Adrenal gland (tissue), 12 donors: ENCODE data around the gene MDFIC2. TPM values are rescaled to one million over a fixed set of nuclear protein-coding genes. Genes with fewer than 3 reads are reported as not detected.

Experiments used
- DNase-seq, 7 donors: peaks; one replicate each; pipeline ENCODE4 v3.0.0-alpha.2; 2019 to 2020
- H3K27ac ChIP-seq, 5 donors: fragments of 200-600 bp; sonication (generic) in 4 of 5; 1 replicate in 3 of 5; 2 replicates in 2 of 5; pipeline versions ENCODE4 v1.5.1 to v1.8.0; 2016 to 2020; ENCODE audit warnings: mild to moderate bottlenecking in 1 of 5
- H3K27me3 ChIP-seq: fragments of 200-600 bp; 2 replicates; pipeline ENCODE4 v1.8.0; 2021
- H3K36me3 ChIP-seq, 2 donors: fragments of 200-600 bp; replicated peaks in 1 of 2; 1 replicate in 1 of 2; 2 replicates in 1 of 2; pipeline versions ENCODE4 v1.5.1 to v1.8.0; 2018 to 2022
- H3K4me1 ChIP-seq, 2 donors: fragments of 200-600 bp; replicated peaks in 1 of 2; 1 replicate in 1 of 2; 2 replicates in 1 of 2; pipeline versions ENCODE4 v1.5.1 to v1.8.0; 2018 to 2021
- H3K4me3 ChIP-seq, 4 donors: fragments of 200-600 bp; sonication (generic) in 3 of 4; one replicate each; pipeline ENCODE4 v1.5.1; 2016 to 2018
- H3K9me3 ChIP-seq, 3 donors: fragments of 200-600 bp; sonication (generic) in 1 of 3; replicated peaks in 1 of 3; 1 replicate in 2 of 3; 2 replicates in 1 of 3; pipeline versions ENCODE4 v1.5.1 to v1.8.0; 2016 to 2021
- POLR2A ChIP-seq, 2 donors: fragments of 450-650 bp; IDR thresholded peaks; one replicate each; pipeline ENCODE4 v1.6.1; 2017; ENCODE audit warnings: antibody characterized with exemption in 2 of 2, mild to moderate bottlenecking in 2 of 2, moderate library complexity in 1 of 2
- WGBS, 4 donors: extraction: QIAGEN DNeasy Blood & Tissue Kit in 2 of 4; methylation state at CpG; one replicate each; pipeline versions ENCODE4 v1.1.5 to v1.1.7; 2013 to 2017; 5-methylcytosine and 5-hydroxymethylcytosine counted together
- intact Hi-C, 2 donors: fragments of 100-400 bp; cut with DNase I; formaldehyde crosslinking; loops; one replicate each; pipeline versions ENCODE4 v1.14.1 to v1.15.0; 2022 to 2023
- polyA plus RNA-seq, 3 donors: library from polyadenylated mRNA; stranded (reverse); fragments of 200-250 nt in 2 of 3; fragments of 350-450 nt in 1 of 3; fragmentation: Illumina TruSeq in 1 of 3; extraction: RNeasy Lipid Tissue Mini Kit (QIAGEN cat#74804) in 1 of 3; gene quantifications; one replicate each; pipeline ENCODE4 v1.2.3, GENCODE V29; 2013 to 2014
- total RNA-seq, 9 donors: library from RNA; depleted of rRNA in 4 of 9; stranded (reverse); fragments of >200 nt in 4 of 9; fragments of 120-200 nt in 1 of 9; fragmentation: NEBNext Ultra II Directional in 1 of 9; extraction: Animal tissue kit (Norgen Biotek cat#: 25700) in 1 of 9; gene quantifications; one replicate each; pipeline versions ENCODE4 v1.1.0 to v1.2.4, GENCODE V29; 2013 to 2023
- TF ChIP-seq, protein P1 (sequence below), 6 experiments: fragments of 450-650 bp in 4 of 6; fragments of 200-600 bp in 2 of 6; sonication (generic) in 1 of 6; IDR thresholded peaks; 1 replicate in 5 of 6; 2 replicates in 1 of 6; pipeline versions ENCODE4 v1.5.1 to v1.8.0; 2016 to 2021; ENCODE audit warnings: antibody characterized with exemption in 6 of 6, mild to moderate bottlenecking in 2 of 6, moderate library complexity in 1 of 6
- donor health status: healthy with polysubstance abuse.
- donor health status: Bipolar disorder and iron deficiency.
- donor health status: DM: yes; HTN: yes; CAD: no.
- donor health status: DM: no; HTN: no; CAD: no.
- donor health status: DM: no; HTN: no; CAD: no.
- donor health status: DM: yes; HTN: yes; CAD: no.

MDFIC2 gene
- total and polyA plus RNA-seq, 12 donors = not detected

DNA sequence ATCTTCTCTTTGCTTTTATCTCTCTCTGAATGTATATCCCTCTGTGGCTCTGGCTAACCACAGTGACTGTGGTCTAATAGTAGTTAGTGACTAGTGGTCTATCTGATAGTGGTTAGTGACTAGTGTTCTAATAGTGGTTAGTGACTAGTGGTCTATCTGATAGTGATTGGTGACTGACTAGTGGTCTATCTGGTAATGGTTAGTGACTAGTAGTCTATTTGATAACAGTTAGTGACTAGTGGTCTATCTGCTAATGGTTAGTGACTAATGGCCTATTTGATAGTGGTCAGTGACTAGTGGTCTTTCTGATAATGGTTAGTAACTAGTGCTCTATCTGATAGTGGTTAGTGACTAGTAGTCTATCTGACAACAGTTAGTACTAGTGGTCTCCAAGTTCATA lies 110.5 kb downstream of the MDFIC2 start:
- Histone ChIP-seq H3K36me3 (no peaks in the 10 kb centered on the region), H3K27ac (no peak overlapping the region), H3K27me3 (no peaks in the 10 kb centered on the region), H3K4me1 (no peaks in the 10 kb centered on the region), H3K4me3 (no peak overlapping the region), H3K9me3 (no peaks in the 10 kb centered on the region)
- DNase-seq = no peak
- no peak for TF ChIP-seq POLR2A (IDR thresholded peaks at IDR 0.05)
- intact Hi-C loops = no loop called here

DNA sequence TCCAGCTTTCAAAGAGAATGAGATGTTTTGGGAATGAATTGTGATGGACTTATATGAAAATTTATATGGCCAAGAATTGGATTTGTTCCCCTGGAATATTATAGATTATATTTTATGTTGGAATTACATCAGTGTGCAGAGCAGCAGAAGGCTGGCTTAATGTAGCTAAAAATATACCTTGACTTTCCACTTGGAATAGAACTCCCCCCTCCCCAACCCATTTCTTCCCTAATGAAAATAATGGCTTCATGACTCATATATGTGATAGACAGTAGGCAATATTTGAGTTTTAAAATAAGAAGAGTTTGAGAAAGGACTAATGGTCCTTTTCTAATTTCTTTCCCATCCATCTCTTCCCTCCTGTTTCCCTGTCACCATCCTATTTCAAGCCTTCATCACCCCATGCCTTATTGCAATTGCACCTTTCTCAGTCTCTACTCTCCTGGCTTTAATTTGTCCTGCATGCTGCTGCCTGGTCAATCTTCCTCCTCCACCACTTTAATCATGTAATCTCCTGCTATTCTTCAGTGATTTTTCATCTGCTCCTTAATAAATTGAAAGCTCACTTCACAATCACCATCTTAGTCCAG lies 122.5 kb downstream of the MDFIC2 start:
- no peaks in the 10 kb centered on the region for H3K9me3 ChIP-seq
- no peaks in the 10 kb centered on the region for H3K27me3 ChIP-seq
- H3K36me3 ChIP-seq = no peaks in the 10 kb centered on the region
- H3K4me1 ChIP-seq = no peaks in the 10 kb centered on the region
- no peak for DNase-seq
- H3K4me3 ChIP-seq = no peak overlapping the region
- intact Hi-C loops = no loop called here
- no peak for TF ChIP-seq POLR2A (IDR thresholded peaks at IDR 0.05)
- TF ChIP-seq, protein P1, sequence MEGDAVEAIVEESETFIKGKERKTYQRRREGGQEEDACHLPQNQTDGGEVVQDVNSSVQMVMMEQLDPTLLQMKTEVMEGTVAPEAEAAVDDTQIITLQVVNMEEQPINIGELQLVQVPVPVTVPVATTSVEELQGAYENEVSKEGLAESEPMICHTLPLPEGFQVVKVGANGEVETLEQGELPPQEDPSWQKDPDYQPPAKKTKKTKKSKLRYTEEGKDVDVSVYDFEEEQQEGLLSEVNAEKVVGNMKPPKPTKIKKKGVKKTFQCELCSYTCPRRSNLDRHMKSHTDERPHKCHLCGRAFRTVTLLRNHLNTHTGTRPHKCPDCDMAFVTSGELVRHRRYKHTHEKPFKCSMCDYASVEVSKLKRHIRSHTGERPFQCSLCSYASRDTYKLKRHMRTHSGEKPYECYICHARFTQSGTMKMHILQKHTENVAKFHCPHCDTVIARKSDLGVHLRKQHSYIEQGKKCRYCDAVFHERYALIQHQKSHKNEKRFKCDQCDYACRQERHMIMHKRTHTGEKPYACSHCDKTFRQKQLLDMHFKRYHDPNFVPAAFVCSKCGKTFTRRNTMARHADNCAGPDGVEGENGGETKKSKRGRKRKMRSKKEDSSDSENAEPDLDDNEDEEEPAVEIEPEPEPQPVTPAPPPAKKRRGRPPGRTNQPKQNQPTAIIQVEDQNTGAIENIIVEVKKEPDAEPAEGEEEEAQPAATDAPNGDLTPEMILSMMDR (IDR thresholded peaks at IDR 0.05) = no peak
- no peak overlapping the region for H3K27ac ChIP-seq

GRCh38 chr3:70186221-70186620 lies 126.2 kb downstream of the MDFIC2 start:
- H3K27ac ChIP-seq = no peak overlapping the region
- intact Hi-C loops = no loop called here
- no peaks in the 10 kb centered on the region for H3K27me3 ChIP-seq
- H3K9me3 ChIP-seq = no peaks in the 10 kb centered on the region
- no peak for TF ChIP-seq POLR2A (IDR thresholded peaks at IDR 0.05)
- H3K4me3 ChIP-seq = no peak overlapping the region
- H3K36me3 ChIP-seq = no peaks in the 10 kb centered on the region
- DNase-seq = no peak
- H3K4me1 ChIP-seq = no peaks in the 10 kb centered on the region
- 68 to 86% (median 81%) methylated on average over 2 of the region's 2 CpGs for WGBS, 4 donors

DNA sequence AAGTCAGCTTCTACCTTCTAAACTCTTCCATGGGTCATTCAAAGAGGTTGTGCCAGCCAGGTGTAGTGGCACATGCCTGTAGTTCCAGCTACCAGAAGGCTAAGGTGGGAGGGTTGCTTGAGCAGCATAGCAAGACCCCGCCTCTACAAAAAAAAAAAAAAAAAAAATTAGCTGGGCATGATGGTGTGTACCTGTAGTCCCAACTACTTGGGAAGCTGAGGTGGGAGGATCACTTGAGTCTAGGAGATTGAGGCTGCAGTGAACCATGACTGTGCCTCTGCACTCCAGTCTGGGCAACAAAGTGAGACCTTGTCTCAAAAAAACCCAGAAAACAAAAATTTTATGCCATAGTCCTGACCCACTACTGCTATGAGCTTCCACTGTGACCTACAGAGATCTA lies 126.8 kb downstream of the MDFIC2 start:
- TF ChIP-seq, protein P1 (IDR thresholded peaks at IDR 0.05) = no peak
- TF ChIP-seq POLR2A (IDR thresholded peaks at IDR 0.05) = no peak
- Histone ChIP-seq H3K36me3 (no peaks in the 10 kb centered on the region), H3K27me3 (no peaks in the 10 kb centered on the region), H3K27ac (no peak overlapping the region), H3K9me3 (no peaks in the 10 kb centered on the region), H3K4me1 (no peaks in the 10 kb centered on the region), H3K4me3 (no peak overlapping the region)
- WGBS, 4 donors = 69 to 100% (median 78%) methylated on average over 1 of the region's 1 CpG
- intact Hi-C loops = no loop called here
- DNase-seq = no peak

- intact Hi-C loops = no loop called here
- no peaks in the 10 kb centered on the region for H3K4me1 ChIP-seq
- no peak for DNase-seq
- no peak overlapping the region for H3K4me3 ChIP-seq
- TF ChIP-seq POLR2A (IDR thresholded peaks at IDR 0.05) = no peak
- TF ChIP-seq, protein P1 (IDR thresholded peaks at IDR 0.05) = no peak
- H3K9me3 ChIP-seq = no peaks in the 10 kb centered on the region
- no peaks in the 10 kb centered on the region for H3K27me3 ChIP-seq
- WGBS, 4 donors = 61 to 73% (median 70%) methylated on average over 8 of the region's 8 CpGs
- H3K36me3 ChIP-seq = no peaks in the 10 kb centered on the region
- no peak overlapping the region for H3K27ac ChIP-seq
Measured at GRCh38 chr3:70183781-70184504, 128.5 kb downstream of the MDFIC2 start.
